NT2/D1 (cell line): ENCODE measurements around the gene SPAG5.

Experiments
- SUZ12 ChIP-seq: IDR thresholded peaks from 2 replicates; pipeline ENCODE4 v1.6.1; 2011; ENCODE audit not compliant: insufficient read length, insufficient read depth; ENCODE audit errors: extremely low read depth
- YY1 ChIP-seq: IDR thresholded peaks from 2 replicates; pipeline ENCODE4 v1.6.1; 2011; ENCODE audit not compliant: insufficient read length, insufficient read depth
- ZNF274 ChIP-seq: IDR thresholded peaks from 2 replicates; pipeline ENCODE4 v1.6.1; 2011; ENCODE audit warnings: mild to moderate bottlenecking, low read depth, low read length

DNA sequence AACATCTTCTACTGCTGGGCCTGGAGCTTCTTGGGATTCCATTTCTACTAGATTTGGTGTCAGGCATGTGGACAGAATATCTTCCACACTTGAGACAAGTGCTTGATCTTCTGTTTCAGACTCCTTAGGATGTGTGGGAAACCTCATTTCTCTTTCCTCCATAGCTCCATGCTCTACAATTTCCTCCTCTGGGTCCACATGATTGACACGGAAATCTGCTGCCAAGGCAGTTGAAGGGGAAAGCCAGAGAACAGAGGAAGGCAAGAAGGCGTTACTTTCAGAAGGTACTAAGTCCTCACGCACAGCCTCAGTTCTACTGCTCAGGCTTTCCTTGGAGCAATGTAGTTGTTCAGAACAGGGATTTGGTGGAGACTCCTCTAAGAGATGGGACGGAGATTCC lies 6.6 kb downstream of the SPAG5 start:
- TF ChIP-seq SUZ12 (no peak), YY1 (no peak), ZNF274 (no peak)
